ENCODE results near the gene ZZZ3. TPM values are rescaled to one million over a fixed set of nuclear protein-coding genes. Genes with fewer than 3 reads are reported as not detected.
A peak's percentile ranks its signal among the peaks of the same experiment; 100 is the strongest.

The ZZZ3 gene
- total RNA-seq, 6 experiments from 2014 or later, result 41.8 to 47.8 (median 46.0) TPM

GRCh38 chr1:77659879-77660593 lies 22.4 kb downstream of the ZZZ3 start:
- Mint-ChIP-seq H3K4me1 (ENCODE audit: low read depth) (peaks cover 40% of the 10 kb centered on the region), H3K36me3 (ENCODE audit: low read depth) (peaks cover 10% of the 10 kb centered on the region), H3K4me3 (no peak overlapping the region), H3K9me3 (no peaks in the 10 kb centered on the region), H3K27ac (no peak overlapping the region), H3K27me3 (ENCODE audit: insufficient read depth) (no peaks in the 10 kb centered on the region)
- DNase-seq, result no peak
- no peak for TF ChIP-seq CTCF (IDR thresholded peaks at IDR 0.05)

- no peak overlapping the region for H3K27ac Mint-ChIP-seq
- no peak overlapping the region for H3K4me3 Mint-ChIP-seq
- H3K9me3 Mint-ChIP-seq, result no peaks in the 10 kb centered on the region
- peaks cover 8% of the 10 kb centered on the region for H3K36me3 Mint-ChIP-seq (ENCODE audit: low read depth)
- H3K27me3 Mint-ChIP-seq (ENCODE audit: insufficient read depth), result no peaks in the 10 kb centered on the region
- DNase-seq, result no peak
- no peak for TF ChIP-seq CTCF (IDR thresholded peaks at IDR 0.05)
- peaks cover 30% of the 10 kb centered on the region for H3K4me1 Mint-ChIP-seq (ENCODE audit: low read depth)
Observed at GRCh38 chr1:77658271-77658670, 24.2 kb downstream of the ZZZ3 start.

- H3K9me3 Mint-ChIP-seq, result no peaks in the 10 kb centered on the region
- no peak for TF ChIP-seq CTCF (IDR thresholded peaks at IDR 0.05)
- no peaks in the 10 kb centered on the region for H3K27me3 Mint-ChIP-seq (ENCODE audit: insufficient read depth)
- no peak for DNase-seq
- no peak overlapping the region for H3K4me3 Mint-ChIP-seq
- peaks cover 22% of the 10 kb centered on the region for H3K36me3 Mint-ChIP-seq (ENCODE audit: low read depth)
- peaks cover 51% of the 10 kb centered on the region for H3K4me1 Mint-ChIP-seq (ENCODE audit: low read depth)
- H3K27ac Mint-ChIP-seq, result peak overlapping the region; percentile 31
Observed at GRCh38 chr1:77655431-77655974, 27.0 kb downstream of the ZZZ3 start.

GRCh38 chr1:77652970-77653516 lies 29.4 kb downstream of the ZZZ3 start:
- Mint-ChIP-seq H3K36me3 (ENCODE audit: low read depth) (peaks cover 43% of the 10 kb centered on the region), H3K4me3 (no peak overlapping the region; the same call in 1 of the 2 replicates), H3K27ac (peak overlapping the region; percentile 42), H3K4me1 (ENCODE audit: low read depth) (peaks cover 54% of the 10 kb centered on the region), H3K9me3 (peaks cover 8% of the 10 kb centered on the region; the same call in 1 of the 2 replicates), H3K27me3 (ENCODE audit: insufficient read depth) (no peaks in the 10 kb centered on the region)
- no peak for DNase-seq
- no peak for TF ChIP-seq CTCF (IDR thresholded peaks at IDR 0.05)

GRCh38 chr1:77652268-77652667 lies 30.2 kb downstream of the ZZZ3 start:
- TF ChIP-seq CTCF (IDR thresholded peaks at IDR 0.05), result no peak
- peaks cover 43% of the 10 kb centered on the region for H3K36me3 Mint-ChIP-seq (ENCODE audit: low read depth)

More at GRCh38 chr1:77652268-77652667, 30.2 kb downstream of the ZZZ3 start:
- peak overlapping the region; percentile 42 for H3K27ac Mint-ChIP-seq
- DNase-seq, result peak; percentile 7
- no peaks in the 10 kb centered on the region for H3K27me3 Mint-ChIP-seq (ENCODE audit: insufficient read depth)
- H3K9me3 Mint-ChIP-seq, result peaks cover 8% of the 10 kb centered on the region; the same call in 1 of the 2 replicates
- no peak overlapping the region for H3K4me3 Mint-ChIP-seq
- peaks cover 51% of the 10 kb centered on the region for H3K4me1 Mint-ChIP-seq (ENCODE audit: low read depth)
